Keratinocyte (primary cell): ENCODE measurements around the gene TLX2. TPM values are rescaled to one million over a fixed set of nuclear protein-coding genes. Genes with fewer than 3 reads are reported as not detected.

Experiments used
- DNase-seq: peaks from one replicate; pipeline ENCODE4 v3.0.0-alpha.2; 2011; ENCODE audit warnings: low read depth, missing footprints, low spot score
- FAIRE-seq: peaks from 2 replicates; lab custom pipeline; 2011; peaks lifted over from hg19 to GRCh38; lab: Jason Lieb, UNC
- H2AFZ ChIP-seq: 2 replicates; pipeline ENCODE4 v1.6.0; 2012; ENCODE audit warnings: low read length, control low read depth, inconsistent platforms; ENCODE audit not compliant: control insufficient read depth
- H3K27ac ChIP-seq: 2 replicates; pipeline ENCODE4 v1.5.1; 2011; ENCODE audit warnings: low read length; ENCODE audit not compliant: control insufficient read depth, insufficient read depth
- H3K27me3 ChIP-seq: 3 replicates; pipeline ENCODE4 v1.6.0; 2011; ENCODE audit warnings: low read length; ENCODE audit not compliant: control insufficient read depth, insufficient read depth; ENCODE audit errors: extremely low read depth
- H3K36me3 ChIP-seq, 2 experiments: 2 replicates in 1 of 2; 3 replicates in 1 of 2; pipeline ENCODE4 v1.5.1; 2011; ENCODE audit warnings: low read length in 2 of 2, mild to moderate bottlenecking in 1 of 2; ENCODE audit not compliant: control insufficient read depth in 2 of 2, insufficient read depth in 2 of 2; ENCODE audit errors: extremely low read depth in 1 of 2
- H3K4me1 ChIP-seq: 3 replicates; pipeline ENCODE4 v1.5.1; 2011; ENCODE audit warnings: low read length; ENCODE audit not compliant: control insufficient read depth, insufficient read depth; ENCODE audit errors: extremely low read depth
- H3K4me2 ChIP-seq: 3 replicates; pipeline ENCODE4 v1.6.0; 2011; ENCODE audit warnings: low read depth, low read length; ENCODE audit not compliant: control insufficient read depth, insufficient read depth; ENCODE audit errors: extremely low read depth
- H3K4me3 ChIP-seq, 3 experiments: fragments of 200-600 bp in 1 of 3; sonication (generic) in 1 of 3; 2 replicates in 2 of 3; 3 replicates in 1 of 3; pipeline ENCODE4 v1.5.1; 2011 to 2016; ENCODE audit warnings: low read length in 3 of 3, mild to moderate bottlenecking in 3 of 3, control low read depth in 2 of 3, inconsistent platforms in 1 of 3, low read depth in 1 of 3, mixed read lengths in 1 of 3, mixed run types in 1 of 3, moderate library complexity in 1 of 3; ENCODE audit not compliant: control insufficient read depth in 2 of 3, insufficient read depth in 2 of 3; ENCODE audit errors: extremely low read depth in 1 of 3
- H3K79me2 ChIP-seq: 2 replicates; pipeline ENCODE4 v1.6.0; 2012; ENCODE audit warnings: low read length; ENCODE audit not compliant: control insufficient read depth, insufficient read depth
- H3K9ac ChIP-seq: 3 replicates; pipeline ENCODE4 v1.6.0; 2011; ENCODE audit warnings: low read length; ENCODE audit not compliant: control insufficient read depth, insufficient read depth; ENCODE audit errors: extremely low read depth
- H3K9me1 ChIP-seq: 3 replicates; pipeline ENCODE4 v1.6.0; 2011; ENCODE audit warnings: low read length; ENCODE audit not compliant: control insufficient read depth, insufficient read depth; ENCODE audit errors: extremely low read depth
- H3K9me3 ChIP-seq: 2 replicates; pipeline ENCODE4 v1.5.1; 2012; ENCODE audit warnings: low read depth, low read length; ENCODE audit not compliant: control insufficient read depth
- H4K20me1 ChIP-seq: 3 replicates; pipeline ENCODE4 v1.6.0; 2011; ENCODE audit warnings: low read length; ENCODE audit not compliant: control insufficient read depth, insufficient read depth; ENCODE audit errors: extremely low read depth
- CTCF ChIP-seq, 3 experiments: IDR thresholded peaks in 1 of 3; conservative IDR thresholded peaks in 1 of 3; optimal IDR thresholded peaks in 1 of 3; 2 replicates in 2 of 3; 3 replicates in 1 of 3; pipeline versions ENCODE3 to v1.5.1; 2011; ENCODE audit warnings: low read length in 3 of 3, mild to moderate bottlenecking in 3 of 3, moderate library complexity in 2 of 3, control low read depth in 1 of 3, inconsistent platforms in 1 of 3; ENCODE audit not compliant: insufficient read depth in 2 of 3; ENCODE audit errors: extremely low read depth in 1 of 3
- EZH2 ChIP-seq: IDR thresholded peaks from one replicate; pipeline ENCODE4 v1.6.1; 2012; ENCODE audit warnings: inconsistent platforms, mild to moderate bottlenecking, low read length, moderate library complexity
- dilution Hi-C: fragments of 300-500 bp; cut with MboI; formaldehyde crosslinking; loops from one replicate; pipeline ENCODE4 v1.7.0; 2020; ENCODE audit warnings: low sequenced_read_pairs; ENCODE audit not compliant: extremely low pct_ligation_motif_present
- polyA plus RNA-seq, 5 experiments: library from polyadenylated mRNA; depleted of rRNA in 3 of 5; stranded (reverse) in 3 of 5; stranded (forward) in 1 of 5; unstranded in 1 of 5; fragments of >200 nt; gene quantifications; 1 replicate in 1 of 5; 2 replicates in 3 of 5; 3 replicates in 1 of 5; pipeline versions ENCODE4 v1.2.1 to v1.2.3, GENCODE V29; 2011 to 2012; ENCODE audit warnings: missing spikeins in 2 of 5, low read depth in 1 of 5, low replicate concordance in 1 of 5

TLX2 gene
- polyA plus RNA-seq, 1 donor (not counting 4 experiments of a cell fraction or from before 2014, with no cell fraction given) = not detected

GRCh38 chr2:74556159-74556558 lies 41.9 kb downstream of the TLX2 start:
- no peaks in the 10 kb centered on the region for H3K79me2 ChIP-seq
- H3K9me3 ChIP-seq = no peaks in the 10 kb centered on the region
- no peaks in the 10 kb centered on the region for H3K36me3 ChIP-seq
- H3K4me3 ChIP-seq = no peak overlapping the region
- no peak overlapping the region for H3K4me2 ChIP-seq
- TF ChIP-seq EZH2 = no peak
- no peak overlapping the region for H2AFZ ChIP-seq
- FAIRE-seq (no peak), DNase-seq (no peak)
- H3K27me3 ChIP-seq = peaks cover 16% of the 10 kb centered on the region
- peaks cover 12% of the 10 kb centered on the region for H3K4me1 ChIP-seq
- dilution Hi-C loops = no loop called here
- H3K9ac ChIP-seq = no peak overlapping the region
- no peaks in the 10 kb centered on the region for H3K9me1 ChIP-seq
- no peak overlapping the region for H3K27ac ChIP-seq
- no peaks in the 10 kb centered on the region for H4K20me1 ChIP-seq

- no peak for FAIRE-seq
- no peak overlapping the region for H3K4me2 ChIP-seq
Observed at GRCh38 chr2:74556831-74557370, 42.7 kb downstream of the TLX2 start.

More at GRCh38 chr2:74556831-74557370, 42.7 kb downstream of the TLX2 start:
- Histone ChIP-seq H3K27ac (no peak overlapping the region), H3K4me1 (peaks cover 12% of the 10 kb centered on the region), H3K9me3 (no peaks in the 10 kb centered on the region), H2AFZ (no peak overlapping the region), H3K36me3 (no peaks in the 10 kb centered on the region), H4K20me1 (no peaks in the 10 kb centered on the region), H3K9me1 (no peaks in the 10 kb centered on the region), H3K27me3 (peaks cover 16% of the 10 kb centered on the region), H3K79me2 (no peaks in the 10 kb centered on the region), H3K9ac (no peak overlapping the region), H3K4me3 (no peak overlapping the region)
- TF ChIP-seq EZH2 (no peak), CTCF (optimal IDR thresholded peaks at IDR 0.05 in 1 of 3, IDR thresholded peaks at IDR 0.05 in 1 of 3, conservative IDR thresholded peaks at IDR 0.05 in 1 of 3; ENCODE audit: extremely low read depth in 1 of 3, insufficient read depth in 2 of 3, low read length in 3 of 3) (no peak)
- dilution Hi-C loops = no loop called here
- DNase-seq = no peak
